ENCODE data around the gene CAP2. TPM values are rescaled to one million over a fixed set of nuclear protein-coding genes. Genes with fewer than 3 reads are reported as not detected.

CAP2 gene
- total and polyA plus RNA-seq, 9 of the 15 experiments (the other 6 are each of a cell fraction or from before 2014, with no cell fraction given), result not detected

DNA sequence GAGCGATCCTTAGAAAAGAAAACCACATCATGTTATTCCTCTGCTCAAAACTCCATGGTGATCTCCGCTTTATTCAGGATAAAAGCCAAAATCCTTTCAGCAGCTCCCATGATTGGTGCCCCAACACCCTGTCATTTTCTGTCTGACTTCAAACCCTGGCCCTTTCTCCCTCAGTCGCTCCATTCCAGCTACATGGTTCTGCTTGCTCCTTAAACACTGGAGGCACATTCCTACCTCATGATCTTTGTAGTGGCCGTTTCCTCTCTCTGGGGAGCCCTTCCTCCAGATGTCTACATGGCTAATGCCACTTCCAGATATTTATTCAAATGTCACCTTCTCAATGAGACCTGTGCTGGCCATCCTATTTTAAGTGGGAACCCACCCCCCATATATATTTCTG lies 100.8 kb downstream of the CAP2 start (continued):
- TF ChIP-seq TAF7 (tag; IDR thresholded peaks at IDR 0.05) (no peak), ZNF561 (CRISPR knock-in tag; conservative IDR thresholded peaks at IDR 0.05) (no peak), ZNF140 (CRISPR knock-in tag; IDR thresholded peaks at IDR 0.05) (no peak), NFE2 (IDR thresholded peaks at IDR 0.05; ENCODE audit: low read depth) (no peak), MEF2A (IDR thresholded peaks at IDR 0.05; ENCODE audit: control insufficient read depth, low read depth, low read length) (no peak), MCM3 (IDR thresholded peaks at IDR 0.05) (no peak), HDAC6 (IDR thresholded peaks at IDR 0.05; ENCODE audit: low read depth, low read length) (no peak)
- TF ChIP-seq, protein P1, sequence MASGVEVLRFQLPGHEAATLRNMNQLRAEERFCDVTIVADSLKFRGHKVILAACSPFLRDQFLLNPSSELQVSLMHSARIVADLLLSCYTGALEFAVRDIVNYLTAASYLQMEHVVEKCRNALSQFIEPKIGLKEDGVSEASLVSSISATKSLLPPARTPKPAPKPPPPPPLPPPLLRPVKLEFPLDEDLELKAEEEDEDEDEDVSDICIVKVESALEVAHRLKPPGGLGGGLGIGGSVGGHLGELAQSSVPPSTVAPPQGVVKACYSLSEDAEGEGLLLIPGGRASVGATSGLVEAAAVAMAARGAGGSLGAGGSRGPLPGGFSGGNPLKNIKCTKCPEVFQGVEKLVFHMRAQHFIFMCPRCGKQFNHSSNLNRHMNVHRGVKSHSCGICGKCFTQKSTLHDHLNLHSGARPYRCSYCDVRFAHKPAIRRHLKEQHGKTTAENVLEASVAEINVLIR (CRISPR knock-in tag; IDR thresholded peaks at IDR 0.05), result no peak

DNA sequence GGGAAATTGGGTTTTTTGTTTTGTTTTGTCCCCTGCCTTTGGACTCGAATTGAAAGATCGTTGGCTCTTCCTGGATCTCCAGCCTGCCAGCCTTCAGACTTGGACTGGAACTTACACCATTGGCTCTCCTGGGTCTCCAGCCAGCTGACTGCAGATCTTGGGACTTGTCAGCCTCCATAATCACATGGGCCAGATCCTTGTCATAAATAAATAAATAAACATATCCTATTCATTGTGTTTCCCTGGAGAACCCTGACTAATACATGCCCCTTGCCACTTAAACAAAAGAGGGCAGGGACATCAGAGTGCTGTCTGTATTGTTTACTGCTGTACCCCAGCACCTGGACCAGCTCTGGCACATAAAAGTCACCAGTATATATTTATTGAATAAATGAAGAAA lies 101.5 kb downstream of the CAP2 start:
- Histone ChIP-seq H3K9me3 (replicated peaks; ENCODE audit: control insufficient read depth, insufficient read depth, low read depth, low read length) (no peaks in the 10 kb centered on the region), H3K4me2 (ENCODE audit: insufficient read depth, low read length) (no peak overlapping the region), H3K4me3 (no peak overlapping the region), H3K36me3 (ENCODE audit: control insufficient read depth, insufficient read depth, low read length) (no peaks in the 10 kb centered on the region), H3K79me2 (ENCODE audit: control insufficient read depth, insufficient read depth, low read length) (no peaks in the 10 kb centered on the region), H4K20me1 (replicated peaks; ENCODE audit: control insufficient read depth, insufficient read depth, low read length) (no peaks in the 10 kb centered on the region), H3K4me1 (replicated peaks in 1 of 2; ENCODE audit: control insufficient read depth in 2 of 2, insufficient read depth in 2 of 2, low read length in 2 of 2) (0 out of 5 replicates have a peak, but pooled peaks cover 0 to 4% of the 10 kb centered on the region in 2 experiments), H3K27ac (ENCODE audit: extremely low read depth, low read depth, low read length) (no peak overlapping the region), H3K27me3 (ENCODE audit: control insufficient read depth in 2 of 2, insufficient read depth in 2 of 2, low read length in 2 of 2) (peaks cover 2 to 4% of the 10 kb centered on the region in 2 experiments), H3K9ac (ENCODE audit: insufficient read depth in 1 of 2, low read depth in 2 of 2, low read length in 2 of 2) (no peak overlapping the region), H2AFZ (ENCODE audit: low read depth, low read length) (no peak overlapping the region), H3K9me1 (ENCODE audit: control insufficient read depth, insufficient read depth, low read length) (no peaks in the 10 kb centered on the region)
- in situ Hi-C loops (cut with MboI), result no loop called here
- ChIA-PET CTCF (ENCODE audit: low intra/inter-chr PET ratio) (no interaction called here), POLR2A (interaction anchor here (0.6 kb wide), 1 partner anchor 370 kb away, joined by 3 read pairs; no protein-coding TSS in a partner anchor)
- no TSS peak for BruUV-seq (replicated peaks)
- DNase-seq (ENCODE audit: extremely low read depth in 1 of 4, low spot score in 3 of 4), result no peak
- 0% methylated on average over 2 of the region's 2 CpGs for WGBS (ENCODE audit: insufficient coverage, low coverage, missing lambda C conversion rate)
- no peak for FAIRE-seq
- intact Hi-C loops (cut with micrococcal nuclease), result no loop called here
- no peak for ATAC-seq
- TF ChIP-seq RBFOX2 (IDR thresholded peaks at IDR 0.05; ENCODE audit: low read depth, low read length), result no peak
- TF ChIP-seq ZNF316 (IDR thresholded peaks at IDR 0.05), result no peak
- TF ChIP-seq ZNF695 (CRISPR knock-in tag; IDR thresholded peaks at IDR 0.05), result no peak
- TF ChIP-seq ZNF561 (CRISPR knock-in tag; conservative IDR thresholded peaks at IDR 0.05), result no peak
- TF ChIP-seq, protein P2, sequence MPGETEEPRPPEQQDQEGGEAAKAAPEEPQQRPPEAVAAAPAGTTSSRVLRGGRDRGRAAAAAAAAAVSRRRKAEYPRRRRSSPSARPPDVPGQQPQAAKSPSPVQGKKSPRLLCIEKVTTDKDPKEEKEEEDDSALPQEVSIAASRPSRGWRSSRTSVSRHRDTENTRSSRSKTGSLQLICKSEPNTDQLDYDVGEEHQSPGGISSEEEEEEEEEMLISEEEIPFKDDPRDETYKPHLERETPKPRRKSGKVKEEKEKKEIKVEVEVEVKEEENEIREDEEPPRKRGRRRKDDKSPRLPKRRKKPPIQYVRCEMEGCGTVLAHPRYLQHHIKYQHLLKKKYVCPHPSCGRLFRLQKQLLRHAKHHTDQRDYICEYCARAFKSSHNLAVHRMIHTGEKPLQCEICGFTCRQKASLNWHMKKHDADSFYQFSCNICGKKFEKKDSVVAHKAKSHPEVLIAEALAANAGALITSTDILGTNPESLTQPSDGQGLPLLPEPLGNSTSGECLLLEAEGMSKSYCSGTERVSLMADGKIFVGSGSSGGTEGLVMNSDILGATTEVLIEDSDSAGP (CRISPR knock-in tag; IDR thresholded peaks at IDR 0.05), result no peak
- no peak for TF ChIP-seq EZH2 (IDR thresholded peaks at IDR 0.05; ENCODE audit: borderline replicate concordance, low read depth, low read length)
- no peak for TF ChIP-seq SNIP1 (IDR thresholded peaks at IDR 0.05; ENCODE audit: low read depth)
- TF ChIP-seq RCOR1 (IDR thresholded peaks at IDR 0.05; ENCODE audit: borderline replicate concordance in 1 of 2, low read depth in 2 of 2, low read length in 2 of 2), result no peak
- TF ChIP-seq MAFG (tag; conservative IDR thresholded peaks at IDR 0.05), result no peak
- no peak for TF ChIP-seq E2F3 (CRISPR knock-in tag; IDR thresholded peaks at IDR 0.05)
- no peak for TF ChIP-seq RAD21 (CRISPR knock-in tag; conservative IDR thresholded peaks at IDR 0.05 in 1 of 2, IDR thresholded peaks at IDR 0.05 in 1 of 2)
- TF ChIP-seq MYBL2 (IDR thresholded peaks at IDR 0.05; ENCODE audit: low read depth), result no peak
- TF ChIP-seq MYBL2 (CRISPR knock-in tag; IDR thresholded peaks at IDR 0.05; ENCODE audit: borderline replicate concordance), result no peak
- TF ChIP-seq, protein P3, sequence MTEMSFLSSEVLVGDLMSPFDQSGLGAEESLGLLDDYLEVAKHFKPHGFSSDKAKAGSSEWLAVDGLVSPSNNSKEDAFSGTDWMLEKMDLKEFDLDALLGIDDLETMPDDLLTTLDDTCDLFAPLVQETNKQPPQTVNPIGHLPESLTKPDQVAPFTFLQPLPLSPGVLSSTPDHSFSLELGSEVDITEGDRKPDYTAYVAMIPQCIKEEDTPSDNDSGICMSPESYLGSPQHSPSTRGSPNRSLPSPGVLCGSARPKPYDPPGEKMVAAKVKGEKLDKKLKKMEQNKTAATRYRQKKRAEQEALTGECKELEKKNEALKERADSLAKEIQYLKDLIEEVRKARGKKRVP (CRISPR knock-in tag; IDR thresholded peaks at IDR 0.05), result no peak
